Testis (tissue), 3 donors: ENCODE measurements around the gene FGF12. TPM values are rescaled to one million over a fixed set of nuclear protein-coding genes. Genes with fewer than 3 reads are reported as not detected.

Experiments
- DNase-seq: peaks from one replicate; pipeline ENCODE4 v3.0.0-alpha.2; 2019
- H3K27ac ChIP-seq, 2 donors: fragments of 200-600 bp; sonication (generic); one replicate each; pipeline ENCODE4 v1.5.1; 2019
- H3K27me3 ChIP-seq: fragments of 200-600 bp; sonication (generic); one replicate; pipeline ENCODE4 v1.5.1; 2019
- H3K36me3 ChIP-seq: fragments of 200-600 bp; sonication (generic); one replicate; pipeline ENCODE4 v1.5.1; 2017; ENCODE audit warnings: low read depth; ENCODE audit errors: missing control alignments
- H3K4me1 ChIP-seq: fragments of 200-600 bp; sonication (generic); one replicate; pipeline ENCODE4 v1.5.1; 2019
- H3K4me3 ChIP-seq, 2 donors: fragments of 200-600 bp; sonication (generic); one replicate each; pipeline ENCODE4 v1.5.1; 2017 to 2019
- H3K9me3 ChIP-seq: fragments of 200-600 bp; sonication (generic); one replicate; pipeline ENCODE4 v1.5.1; 2017
- CTCF ChIP-seq, 3 experiments: fragments of 450-650 bp in 2 of 3; fragments of 200-600 bp in 1 of 3; sonication (generic) in 1 of 3; IDR thresholded peaks; one replicate each; pipeline ENCODE4 v1.5.1; 2016 to 2019; ENCODE audit warnings: antibody characterized with exemption in 3 of 3, mild to moderate bottlenecking in 2 of 3, moderate library complexity in 1 of 3
- POLR2A ChIP-seq: fragments of 450-650 bp; IDR thresholded peaks from one replicate; pipeline ENCODE4 v1.6.1; 2017; ENCODE audit warnings: antibody characterized with exemption, mild to moderate bottlenecking, moderate library complexity
- WGBS, 2 donors: methylation state at CpG; one replicate each; pipeline ENCODE4 v1.1.5; 2018; 5-methylcytosine and 5-hydroxymethylcytosine counted together
- intact Hi-C: fragments of 100-400 bp; cut with DNase I; formaldehyde crosslinking; loops from one replicate; pipeline ENCODE4 v1.15.1; 2023; ENCODE audit warnings: low total_unique reads
- polyA plus RNA-seq: library from polyadenylated mRNA; stranded (reverse); fragments of 350-450 nt; fragmentation: Illumina TruSeq; extraction: RNeasy Lipid Tissue Mini Kit (QIAGEN cat#74804); gene quantifications from one replicate; pipeline ENCODE4 v1.2.3, GENCODE V29; 2014; ENCODE audit warnings: low read depth, low replicate concordance; ENCODE audit not compliant: insufficient read depth
- total RNA-seq, 2 donors: library from RNA; depleted of rRNA; stranded (reverse); fragments of >200 nt; gene quantifications; one replicate each; pipeline ENCODE4 v1.2.3, GENCODE V29; 2016

FGF12 gene
- total and polyA plus RNA-seq, 3 donors from 2014 or later = 2.3 to 3.3 (median 3.0) TPM

- DNase-seq = no peak
- TF ChIP-seq POLR2A (no peak), CTCF (IDR thresholded peaks at IDR 0.05) (no peak)
- Histone ChIP-seq H3K36me3 (no peaks in the 10 kb centered on the region), H3K9me3 (no peaks in the 10 kb centered on the region), H3K27me3 (no peaks in the 10 kb centered on the region), H3K4me3 (no peak overlapping the region), H3K4me1 (no peaks in the 10 kb centered on the region), H3K27ac (no peak overlapping the region)
- WGBS, 2 donors = 94 to 95% methylated on average over 3 of the region's 3 CpGs
- intact Hi-C loops = no loop called here
Observed at GRCh38 chr3:192543163-192543562, 184.2 kb downstream of the FGF12 start.

GRCh38 chr3:192516820-192517219, 210.5 kb downstream of the FGF12 start:
- Histone ChIP-seq H3K4me3 (no peak overlapping the region), H3K36me3 (no peaks in the 10 kb centered on the region), H3K4me1 (no peaks in the 10 kb centered on the region), H3K9me3 (no peaks in the 10 kb centered on the region), H3K27ac (no peak overlapping the region), H3K27me3 (no peaks in the 10 kb centered on the region)
- WGBS, 2 donors = 45 to 62% methylated on average over 7 of the region's 7 CpGs
- intact Hi-C loops = no loop called here
- no peak for DNase-seq
- TF ChIP-seq POLR2A = no peak

- no peak for DNase-seq
- intact Hi-C loops = no loop called here
- peak overlapping the region; percentile 57 to 68 for H3K4me3 ChIP-seq
Observed at GRCh38 chr3:192515664-192516045, 211.7 kb downstream of the FGF12 start.

GRCh38 chr3:192514754-192515663, 212.3 kb downstream of the FGF12 start:
- Histone ChIP-seq H3K36me3 (no peaks in the 10 kb centered on the region), H3K4me1 (no peaks in the 10 kb centered on the region), H3K27ac (no peak overlapping the region), H3K4me3 (peak overlapping the region; percentile 57 to 68), H3K27me3 (no peaks in the 10 kb centered on the region), H3K9me3 (no peaks in the 10 kb centered on the region)
- DNase-seq = peak; percentile 69
- WGBS, 2 donors = 1 to 2% methylated on average over 22 to 48 of the region's 74 CpGs
- intact Hi-C loops = no loop called here
- peak in 1 of 3 experiments; percentile 34 for TF ChIP-seq CTCF (IDR thresholded peaks at IDR 0.05)
- TF ChIP-seq POLR2A = no peak

More at GRCh38 chr3:192515664-192516045, 211.7 kb downstream of the FGF12 start:
- no peaks in the 10 kb centered on the region for H3K36me3 ChIP-seq
- no peaks in the 10 kb centered on the region for H3K9me3 ChIP-seq
- TF ChIP-seq POLR2A (no peak), CTCF (IDR thresholded peaks at IDR 0.05) (no peak)
- H3K27me3 ChIP-seq = no peaks in the 10 kb centered on the region
- WGBS, 2 donors = 6 to 8% methylated on average over 10 of the region's 10 CpGs
- H3K27ac ChIP-seq = no peak overlapping the region
- H3K4me1 ChIP-seq = no peaks in the 10 kb centered on the region

- DNase-seq = peak; percentile 46
- no peaks in the 10 kb centered on the region for H3K4me1 ChIP-seq
- no peak overlapping the region for H3K27ac ChIP-seq
- H3K4me3 ChIP-seq = peak overlapping the region; percentile 57 to 68
- intact Hi-C loops = no loop called here
- 1 to 2% methylated on average over 22 to 39 of the region's 39 CpGs for WGBS, 2 donors
- TF ChIP-seq CTCF (IDR thresholded peaks at IDR 0.05) (no peak), POLR2A (no peak)
- no peaks in the 10 kb centered on the region for H3K9me3 ChIP-seq
- no peaks in the 10 kb centered on the region for H3K27me3 ChIP-seq
- no peaks in the 10 kb centered on the region for H3K36me3 ChIP-seq
Observed at GRCh38 chr3:192514081-192514753, 213.1 kb downstream of the FGF12 start.
